KOPT-K1 (cell line): ENCODE data around the gene COPE.

Experiments
- H3K27ac ChIP-seq: fragments of 200-600 bp; sonication (generic); 2 replicates; pipeline ENCODE4 v1.5.1; 2016; ENCODE audit warnings: antibody characterized with exemption, mild to moderate bottlenecking, low read depth, low read length; ENCODE audit not compliant: poor library complexity, severe bottlenecking
- H3K36me3 ChIP-seq: fragments of 200-600 bp; sonication (generic); 2 replicates; pipeline ENCODE4 v1.5.1; 2017; ENCODE audit warnings: antibody characterized with exemption, mild to moderate bottlenecking, low read length, moderate library complexity; ENCODE audit not compliant: insufficient read depth
- H3K9me3 ChIP-seq: fragments of 200-600 bp; sonication (generic); 2 replicates; pipeline ENCODE4 v1.5.1; 2017; ENCODE audit warnings: antibody characterized with exemption, low read length, mild to moderate bottlenecking; ENCODE audit not compliant: insufficient read depth, poor library complexity, severe bottlenecking

Gene COPE

GRCh38 chr19:18895824-18896341, 23.3 kb downstream of the COPE start, which contains the start of gene CERS1:
Gene CERS1, minus strand, starts transcription at chr19:18896158. Its CDS starts 86 bp downstream, at chr19:18896072.
- H3K27ac ChIP-seq = no peak within 1 kb of the TSS
- no peaks in the 10 kb centered on the region for H3K9me3 ChIP-seq
- H3K36me3 ChIP-seq = peaks cover 21% of the 10 kb centered on the region

GRCh38 chr19:18895038-18895823, 24.0 kb downstream of the COPE start:
- Histone ChIP-seq H3K36me3 (peaks cover 14% of the 10 kb centered on the region), H3K27ac (no peak overlapping the region), H3K9me3 (no peaks in the 10 kb centered on the region)

- Histone ChIP-seq H3K9me3 (no peaks in the 10 kb centered on the region), H3K36me3 (peaks cover 7% of the 10 kb centered on the region), H3K27ac (no peak overlapping the region)
Measured at GRCh38 chr19:18894254-18895037, 24.7 kb downstream of the COPE start.

- H3K27ac ChIP-seq = no peak overlapping the region
- no peaks in the 10 kb centered on the region for H3K36me3 ChIP-seq
- H3K9me3 ChIP-seq = no peaks in the 10 kb centered on the region
Measured at GRCh38 chr19:18893587-18894253, 25.5 kb downstream of the COPE start.

GRCh38 chr19:18889949-18890745, 29.0 kb downstream of the COPE start:
- H3K36me3 ChIP-seq = no peaks in the 10 kb centered on the region
- H3K9me3 ChIP-seq = no peaks in the 10 kb centered on the region
- no peak overlapping the region for H3K27ac ChIP-seq

GRCh38 chr19:18886972-18887371, 32.2 kb downstream of the COPE start:
- H3K9me3 ChIP-seq = no peaks in the 10 kb centered on the region
- H3K36me3 ChIP-seq = no peaks in the 10 kb centered on the region
- H3K27ac ChIP-seq = no peak overlapping the region

- Histone ChIP-seq H3K36me3 (no peaks in the 10 kb centered on the region), H3K9me3 (no peaks in the 10 kb centered on the region), H3K27ac (no peak overlapping the region)
Measured at GRCh38 chr19:18883526-18884304, 35.5 kb downstream of the COPE start.

- H3K9me3 ChIP-seq = peaks cover 8% of the 10 kb centered on the region
- no peaks in the 10 kb centered on the region; the same call in 1 of the 2 replicates for H3K36me3 ChIP-seq
Measured at GRCh38 chr19:18881491-18881890, 37.7 kb downstream of the COPE start.

GRCh38 chr19:18879579-18880373, 39.4 kb downstream of the COPE start:
- no peak overlapping the region for H3K27ac ChIP-seq
- H3K9me3 ChIP-seq = peaks cover 8% of the 10 kb centered on the region
- H3K36me3 ChIP-seq = peaks cover 8% of the 10 kb centered on the region; the same call in 1 of the 2 replicates

More at GRCh38 chr19:18881491-18881890, 37.7 kb downstream of the COPE start:
- H3K27ac ChIP-seq = no peak overlapping the region

GRCh38 chr19:18878858-18879578, 40.2 kb downstream of the COPE start:
- H3K27ac ChIP-seq = no peak overlapping the region
- H3K36me3 ChIP-seq = peaks cover 8% of the 10 kb centered on the region; the same call in 1 of the 2 replicates
- H3K9me3 ChIP-seq = peaks cover 8% of the 10 kb centered on the region

- Histone ChIP-seq H3K36me3 (peaks cover 8% of the 10 kb centered on the region; the same call in 1 of the 2 replicates), H3K27ac (no peak overlapping the region), H3K9me3 (peaks cover 8% of the 10 kb centered on the region)
Measured at GRCh38 chr19:18878058-18878797, 41.0 kb downstream of the COPE start.

- H3K27ac ChIP-seq = no peak overlapping the region
- H3K36me3 ChIP-seq = peaks cover 8% of the 10 kb centered on the region; the same call in 1 of the 2 replicates
- H3K9me3 ChIP-seq = peaks cover 8% of the 10 kb centered on the region
Measured at GRCh38 chr19:18876865-18877264, 42.3 kb downstream of the COPE start.
